HG02938 (cell line): ENCODE results near the gene NRDE2.
"Not testable (repeated sequence)": the region's sequence is repeated elsewhere in the genome, so short reads cannot be mapped to it uniquely, and the experiment has no call there.

ENCODE experiments used
- ATAC-seq: cut with Tn5 transposase; IDR thresholded peaks from one replicate; pipeline ENCODE4 v1.9.1; 2021; ENCODE audit warnings: mild to moderate bottlenecking, moderate library complexity; ENCODE audit not compliant: unreplicated experiment

Gene NRDE2

GRCh38 chr14:90275458-90275814, 56.3 kb downstream of the NRDE2 start:
- no peak for ATAC-seq

DNA sequence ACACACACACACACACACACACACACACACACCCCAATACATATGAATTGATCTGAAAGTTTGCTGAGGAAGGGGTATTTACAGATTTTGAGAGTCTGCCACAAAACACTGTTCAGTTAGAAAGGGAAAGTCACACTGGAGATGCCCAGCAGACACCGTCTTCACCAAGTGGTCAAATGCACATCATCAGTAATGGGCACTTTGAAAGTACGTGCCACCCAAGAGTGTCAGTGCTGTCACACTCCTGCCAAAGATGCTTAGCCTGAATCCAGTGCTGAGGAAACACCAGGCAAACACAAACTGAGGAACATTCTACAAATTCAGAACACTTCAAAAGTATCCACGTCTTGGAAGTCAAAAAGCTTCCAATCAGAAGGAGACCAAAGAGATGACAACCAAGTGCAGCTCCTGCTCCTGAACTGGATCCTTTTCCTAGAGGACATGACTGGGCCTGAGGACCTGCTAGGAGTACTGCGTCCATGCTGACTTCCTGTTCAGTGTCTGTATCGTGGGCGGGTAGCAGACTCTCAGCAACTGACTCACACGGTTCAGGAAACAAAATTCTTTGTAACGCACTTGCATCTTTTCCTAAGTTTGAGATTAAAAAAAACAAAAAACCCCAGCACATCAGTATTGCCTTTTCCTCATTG, 56.8 kb downstream of the NRDE2 start:
- no peak for ATAC-seq

GRCh38 chr14:90274019-90274418, 57.7 kb downstream of the NRDE2 start:
- no peak for ATAC-seq

DNA sequence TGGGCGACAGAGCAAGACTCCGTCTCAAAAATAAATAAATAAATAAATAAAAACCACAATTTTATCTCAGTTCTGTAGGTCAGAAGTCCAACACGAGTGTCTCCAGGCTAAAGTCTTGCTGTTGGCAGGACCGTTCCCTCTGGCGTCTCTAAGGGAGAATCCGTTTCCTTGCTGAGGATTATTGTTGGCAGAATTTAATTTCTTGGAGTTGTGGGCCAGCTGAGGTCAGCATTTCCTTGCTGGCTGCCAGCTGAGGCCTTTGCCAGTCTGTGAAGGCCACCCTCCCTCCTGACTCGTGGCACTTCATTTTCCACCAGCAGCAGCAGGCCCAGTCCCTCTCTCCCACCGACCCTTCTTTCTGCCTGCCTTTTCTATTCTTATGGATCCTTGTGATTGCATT, 58.2 kb downstream of the NRDE2 start:
- ATAC-seq, result no peak

DNA sequence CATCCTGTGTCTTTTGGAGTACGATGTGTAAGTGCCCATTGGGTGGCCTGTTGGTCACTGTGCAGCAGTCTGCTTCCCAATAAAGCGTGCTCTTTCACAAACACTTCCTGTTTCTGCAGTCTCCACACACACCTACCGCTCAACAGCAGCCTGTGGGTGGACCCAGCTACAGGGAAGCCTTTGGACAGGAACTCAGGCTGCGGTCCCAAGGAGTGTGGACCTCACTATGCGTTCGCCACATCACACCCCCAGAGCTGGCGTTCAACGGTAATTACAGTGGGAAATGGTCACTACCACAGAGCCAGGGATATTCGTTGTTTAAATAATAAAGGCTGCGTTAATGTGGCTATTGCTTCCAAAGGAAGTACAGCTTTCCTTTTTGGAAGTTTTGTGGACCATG, 59.2 kb downstream of the NRDE2 start:
- ATAC-seq, result no peak

GRCh38 chr14:90268420-90268819, 63.3 kb downstream of the NRDE2 start:
- ATAC-seq, result no peak

DNA sequence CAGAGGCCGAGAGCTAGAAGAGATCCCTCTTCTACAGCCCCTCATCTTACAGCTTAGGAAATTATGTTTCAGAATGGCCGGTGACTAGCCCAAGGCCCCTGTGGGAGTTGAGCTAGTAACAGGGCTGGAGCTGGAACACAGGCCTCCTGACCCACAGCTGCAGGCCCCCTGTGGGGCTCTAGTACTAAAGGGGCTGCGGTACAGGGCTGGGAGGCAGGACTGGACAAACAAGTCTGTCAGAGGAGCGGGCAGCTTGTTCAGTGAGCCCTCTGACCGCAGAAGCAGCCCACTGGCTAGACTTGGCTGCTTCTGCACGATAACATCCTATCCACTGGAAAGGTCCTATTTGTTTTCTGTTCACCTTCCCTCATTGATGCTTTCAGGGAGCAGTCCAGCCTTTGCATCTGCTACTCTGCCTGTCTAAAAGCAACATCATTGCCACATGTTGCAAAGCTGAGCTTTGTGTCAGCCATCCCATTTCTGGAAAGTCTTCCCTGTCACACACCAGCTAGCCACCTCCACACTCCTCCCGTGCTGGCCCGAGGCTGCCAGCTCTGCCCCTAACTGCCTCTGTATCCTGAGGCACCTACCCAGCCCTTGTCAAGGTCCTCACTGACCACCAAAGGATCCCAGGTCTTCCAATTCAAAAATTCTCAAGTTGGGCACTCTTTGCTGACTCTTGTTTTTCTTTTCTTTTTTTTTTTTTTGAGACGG, 65.1 kb downstream of the NRDE2 start:
- no peak for ATAC-seq

DNA sequence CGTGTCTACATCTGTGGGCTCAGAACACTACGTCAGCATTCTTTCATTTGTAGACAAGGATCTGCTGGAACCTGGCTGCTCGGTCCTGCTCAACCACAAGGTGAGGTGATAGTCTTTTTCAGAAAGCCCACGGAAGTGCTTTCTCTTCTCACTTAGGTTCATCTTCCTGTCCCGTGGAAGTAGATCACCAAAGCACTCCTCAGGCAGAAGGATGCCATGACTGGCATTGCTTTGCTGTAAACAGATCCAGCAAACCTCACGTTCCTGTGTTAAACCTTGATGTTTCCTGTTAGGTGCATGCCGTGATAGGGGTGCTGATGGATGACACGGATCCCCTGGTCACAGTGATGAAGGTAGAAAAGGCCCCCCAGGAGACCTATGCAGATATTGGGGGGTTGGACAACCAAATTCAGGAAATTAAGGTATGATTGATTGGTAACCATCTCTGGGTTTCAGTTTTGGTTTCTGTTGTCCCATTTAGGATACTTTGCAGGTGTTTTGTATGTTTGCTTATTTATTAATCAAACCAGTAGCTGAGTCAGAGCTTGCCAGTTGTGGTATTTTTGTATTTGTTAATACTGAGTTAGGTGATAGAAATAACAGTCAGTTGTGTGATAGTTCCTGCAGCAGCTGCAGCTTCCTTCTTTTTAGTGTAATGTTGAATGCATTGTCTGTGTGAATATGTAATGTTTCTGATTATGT, 67.8 kb downstream of the NRDE2 start:
- ATAC-seq, result peak; percentile 92

DNA sequence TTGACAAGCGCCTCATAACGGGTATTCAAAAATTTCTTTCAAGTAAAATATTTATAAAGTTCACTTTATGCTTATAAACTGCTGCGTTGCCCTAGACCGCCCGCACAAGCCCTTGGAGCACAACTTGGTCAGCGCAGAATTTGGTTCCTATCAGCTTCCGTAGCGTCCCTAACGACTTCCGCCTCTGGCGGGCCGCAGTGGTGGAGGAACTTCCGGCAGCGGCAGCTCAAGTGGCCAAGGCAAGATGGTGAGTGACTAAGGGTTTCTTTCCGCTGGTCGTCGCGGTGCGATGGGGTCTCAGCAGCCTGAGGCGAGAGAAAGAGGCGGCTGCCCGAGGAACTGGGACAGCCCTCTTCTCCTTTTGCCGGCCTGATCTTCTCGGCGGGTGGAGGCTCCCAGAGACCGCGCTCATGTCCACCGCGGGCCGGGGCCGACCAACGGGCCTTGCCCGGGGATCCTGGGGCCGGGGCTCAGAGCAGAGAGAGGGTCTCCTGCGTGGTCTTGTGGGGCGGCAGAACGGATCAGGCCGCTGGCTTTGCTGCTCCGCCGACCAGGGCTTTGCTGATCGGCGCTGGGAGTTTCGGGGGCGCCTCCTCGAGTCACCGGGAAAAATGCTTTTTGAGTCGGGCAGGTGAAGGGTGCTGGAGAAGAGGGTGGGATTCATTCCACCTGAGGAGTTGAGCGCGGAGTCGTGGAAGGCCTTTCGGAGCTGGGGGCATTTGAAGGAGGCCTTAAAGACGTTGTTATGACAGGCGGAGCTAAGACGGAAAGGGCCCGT, 75.2 kb downstream of the NRDE2 start, which contains the start of gene PSMC1:
Gene PSMC1, plus strand, starts transcription at position 200 of the 778 bp plus-strand sequence. Its CDS starts 45 bp downstream, at position 245.
- ATAC-seq, result peak; percentile 95

GRCh38 chr14:90255871-90256270, 75.9 kb downstream of the NRDE2 start:
- no peak for ATAC-seq

GRCh38 chr14:90253826-90254225, 77.9 kb downstream of the NRDE2 start:
- ATAC-seq, result no peak

GRCh38 chr14:90248594-90248993, 83.1 kb downstream of the NRDE2 start:
- ATAC-seq, result no peak

- not testable (repeated sequence) for ATAC-seq
These were observed 84.3 kb downstream of the NRDE2 start for GRCh38 chr14:90247441-90247840.

DNA sequence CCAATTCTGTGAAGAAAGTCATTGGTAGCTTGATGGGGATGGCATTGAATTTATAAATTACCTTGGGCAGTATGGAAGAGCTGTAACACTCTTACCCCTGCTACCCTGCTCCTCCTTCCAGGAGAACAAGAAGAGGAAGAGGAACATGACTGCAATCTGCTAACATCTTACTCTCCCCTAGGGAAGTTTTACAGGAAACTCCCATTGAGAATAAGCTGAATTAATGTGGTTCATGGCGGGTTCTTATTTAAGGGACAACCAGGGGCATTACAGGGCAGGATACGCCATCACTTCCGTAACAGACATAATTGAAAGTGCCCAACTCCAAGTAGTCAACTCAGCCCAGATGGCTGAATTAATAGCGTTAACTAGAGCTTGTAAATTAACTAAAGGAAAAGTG, 84.8 kb downstream of the NRDE2 start:
- no peak for ATAC-seq

DNA sequence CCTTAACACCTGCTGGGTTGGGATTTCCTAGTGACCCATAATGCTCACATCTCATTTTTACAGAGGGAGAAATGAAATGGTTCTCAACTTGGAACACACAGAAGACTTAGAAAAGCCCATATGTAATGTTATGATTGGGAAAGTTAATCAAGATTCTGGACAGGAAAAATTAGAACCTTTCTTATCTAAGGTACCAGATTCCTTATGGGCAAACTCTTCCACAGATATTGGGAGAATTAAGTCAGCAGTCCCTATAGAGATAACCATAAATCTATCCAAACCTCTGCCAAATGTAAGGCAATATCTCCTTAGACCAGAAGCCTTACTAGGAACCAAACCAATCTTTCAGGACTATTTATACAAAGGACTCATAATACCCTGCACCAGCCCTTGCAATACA, 89.3 kb downstream of the NRDE2 start:
- ATAC-seq, result no peak

- ATAC-seq, result no peak
These were observed 92.6 kb downstream of the NRDE2 start for GRCh38 chr14:90239139-90239538.

DNA sequence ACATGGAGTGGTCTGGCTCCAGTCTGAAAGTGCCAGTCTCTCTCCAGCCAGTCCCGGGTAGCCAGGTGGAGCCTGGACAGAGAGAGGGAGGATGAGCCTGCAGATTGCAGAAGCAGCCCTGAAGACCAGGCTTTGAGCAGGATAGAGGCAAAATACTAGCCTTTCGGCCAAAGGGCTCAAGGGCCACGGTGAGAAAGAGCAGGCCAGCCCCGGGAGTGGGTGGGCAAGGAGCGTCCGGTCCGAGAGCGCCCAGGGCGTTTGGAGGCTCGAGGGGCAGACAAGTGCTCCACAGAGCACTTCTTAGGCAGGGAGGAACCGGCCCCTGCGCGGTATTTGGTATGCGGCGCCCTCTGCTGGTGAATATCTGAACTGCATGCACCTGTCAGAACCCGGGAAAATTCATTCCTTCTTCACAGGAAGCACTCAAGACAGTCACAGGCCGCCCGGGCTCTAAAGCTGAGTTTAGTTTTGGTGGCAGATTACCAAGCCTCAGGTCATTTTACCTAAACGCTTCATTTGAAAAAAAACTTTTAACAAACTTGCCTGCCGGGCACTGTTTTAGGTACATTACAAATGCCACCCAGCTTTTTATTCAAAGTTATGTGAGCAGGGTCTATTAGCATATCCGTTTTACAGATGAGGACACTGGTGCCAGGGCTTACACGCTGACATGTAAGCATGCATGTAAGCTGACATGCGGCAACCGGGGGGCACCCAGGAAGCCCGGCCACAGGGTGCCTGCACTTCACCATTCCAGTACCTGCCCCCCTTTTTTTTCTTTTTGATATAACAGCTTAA, 96.4 kb downstream of the NRDE2 start:
- no peak for ATAC-seq

- not testable (repeated sequence) for ATAC-seq
These were observed 101.8 kb downstream of the NRDE2 start for GRCh38 chr14:90229942-90230341.

DNA sequence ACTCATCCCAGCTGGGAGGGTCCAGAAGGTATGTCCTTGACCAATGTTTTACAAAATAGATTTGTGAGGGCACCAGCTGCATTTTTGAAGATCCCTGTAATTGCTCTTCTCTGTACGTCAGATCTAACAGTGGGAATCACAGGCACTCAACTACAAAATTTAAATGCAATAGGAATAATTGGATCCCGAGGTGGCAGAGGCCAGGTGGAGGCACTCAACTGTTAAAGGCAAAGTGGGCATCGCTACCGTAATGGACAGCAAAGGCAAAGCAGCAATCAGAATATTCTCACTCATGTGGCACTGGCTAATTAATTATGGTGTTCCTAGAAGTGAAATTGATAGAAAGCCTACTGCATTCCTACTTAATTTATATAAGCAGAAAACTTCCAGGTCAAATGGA, 103.3 kb downstream of the NRDE2 start:
- no peak for ATAC-seq
